BLaER1 (cell line): Measurements from ENCODE around the gene ARHGEF4.

Experiments
- H3K27ac ChIP-seq: shearing (Covaris generic); formaldehyde crosslinking; 2 replicates; pipeline ENCODE4 v1.8.1; 2022
- H3K27me3 ChIP-seq: shearing (Covaris generic); formaldehyde crosslinking; 2 replicates; pipeline ENCODE4 v1.8.1; 2022
- H3K36me3 ChIP-seq: shearing (Covaris generic); formaldehyde crosslinking; 2 replicates; pipeline ENCODE4 v1.8.1; 2022
- H3K4me1 ChIP-seq: shearing (Covaris generic); formaldehyde crosslinking; 2 replicates; pipeline ENCODE4 v1.8.1; 2022
- H3K4me2 ChIP-seq: shearing (Covaris generic); formaldehyde crosslinking; 2 replicates; pipeline ENCODE4 v1.8.1; 2022
- H3K4me3 ChIP-seq: shearing (Covaris generic); formaldehyde crosslinking; 2 replicates; pipeline ENCODE4 v1.8.1; 2022
- H3K9ac ChIP-seq: shearing (Covaris generic); formaldehyde crosslinking; 2 replicates; pipeline ENCODE4 v1.8.1; 2022
- H3K9me3 ChIP-seq: shearing (Covaris generic); formaldehyde crosslinking; 2 replicates; pipeline ENCODE4 v1.8.1; 2022
- H4K20me1 ChIP-seq: shearing (Covaris generic); formaldehyde crosslinking; 2 replicates; pipeline ENCODE4 v1.8.1; 2022
- Cebpa-rat ChIP-seq: shearing (Covaris generic); IDR thresholded peaks from 2 replicates; pipeline ENCODE4 v1.8.1; 2022

Gene ARHGEF4

GRCh38 chr2:131011486-131011885 lies 174.8 kb downstream of the ARHGEF4 start:
- Histone ChIP-seq H3K27ac (no peak overlapping the region), H3K9ac (no peak overlapping the region), H3K27me3 (no peaks in the 10 kb centered on the region), H3K4me3 (no peak overlapping the region), H3K9me3 (0 out of 2 replicates have a peak, but pooled peaks cover 6% of the 10 kb centered on the region), H4K20me1 (no peaks in the 10 kb centered on the region), H3K36me3 (no peaks in the 10 kb centered on the region), H3K4me2 (0 out of 2 replicates have a peak overlapping the region, but pooled peaks have one; percentile 25), H3K4me1 (peaks cover 11% of the 10 kb centered on the region)
- no peak for TF ChIP-seq Cebpa-rat

GRCh38 chr2:131014141-131014540 lies 177.4 kb downstream of the ARHGEF4 start:
- 0 out of 2 replicates have a peak, but pooled peaks cover 6% of the 10 kb centered on the region for H3K9me3 ChIP-seq
- H4K20me1 ChIP-seq = no peaks in the 10 kb centered on the region
- no peak overlapping the region for H3K4me3 ChIP-seq
- H3K27ac ChIP-seq = no peak overlapping the region
- TF ChIP-seq Cebpa-rat = no peak
- H3K4me1 ChIP-seq = peaks cover 11% of the 10 kb centered on the region
- H3K36me3 ChIP-seq = no peaks in the 10 kb centered on the region
- no peak overlapping the region for H3K9ac ChIP-seq
- H3K27me3 ChIP-seq = no peaks in the 10 kb centered on the region
- H3K4me2 ChIP-seq = no peak overlapping the region

GRCh38 chr2:131015764-131016163 lies 179.1 kb downstream of the ARHGEF4 start:
- H3K27me3 ChIP-seq = no peaks in the 10 kb centered on the region
- H3K9me3 ChIP-seq = no peaks in the 10 kb centered on the region
- TF ChIP-seq Cebpa-rat = no peak
- no peak overlapping the region for H3K4me3 ChIP-seq
- no peaks in the 10 kb centered on the region for H3K36me3 ChIP-seq
- H3K4me1 ChIP-seq = peaks cover 7% of the 10 kb centered on the region
- H3K27ac ChIP-seq = no peak overlapping the region
- no peaks in the 10 kb centered on the region for H4K20me1 ChIP-seq
- no peak overlapping the region for H3K9ac ChIP-seq
- H3K4me2 ChIP-seq = no peak overlapping the region

DNA sequence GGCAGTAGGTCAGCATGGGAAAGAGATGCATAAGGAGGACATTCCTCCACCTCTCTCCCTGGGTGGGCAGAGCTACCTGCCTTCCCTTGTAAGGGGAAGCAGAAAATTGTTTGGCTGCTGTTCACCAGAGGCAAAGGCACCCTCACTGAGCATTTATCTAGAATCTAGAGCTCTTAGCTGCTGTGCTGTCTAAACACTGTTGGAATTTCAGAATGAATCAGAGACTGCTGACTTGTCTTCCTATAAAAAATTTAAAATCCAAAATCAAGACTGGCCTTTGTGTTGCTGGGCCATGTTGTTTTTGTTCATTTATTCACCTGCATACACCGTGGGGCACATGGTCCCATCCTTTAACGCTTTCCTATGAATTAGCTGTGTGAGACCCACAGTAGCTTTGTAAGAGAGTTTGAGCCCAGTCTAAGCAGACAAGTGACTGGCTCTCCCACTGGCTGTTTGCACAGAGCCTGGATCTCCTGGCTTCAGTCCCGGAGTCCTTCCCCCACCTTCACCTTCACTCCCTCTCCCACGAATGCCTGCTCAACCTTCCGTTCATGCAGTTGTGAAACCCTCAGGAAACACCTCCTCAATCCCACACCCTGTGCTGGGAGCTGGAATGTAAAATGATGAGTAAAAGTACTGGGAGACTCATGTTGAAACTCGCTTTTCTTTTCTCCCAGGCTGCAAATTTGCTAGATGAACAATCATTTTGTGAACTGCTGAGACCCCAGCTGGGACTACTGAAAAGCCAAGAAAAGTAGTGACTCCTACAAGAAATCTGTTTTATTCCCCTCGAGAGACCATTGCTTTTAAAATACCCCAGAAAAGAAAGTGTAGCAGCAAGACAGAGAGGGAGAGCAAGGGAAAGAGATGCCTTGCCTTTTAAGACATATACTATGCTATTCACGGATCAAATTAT lies 180.4 kb downstream of the ARHGEF4 start:
- Histone ChIP-seq H3K36me3 (no peaks in the 10 kb centered on the region), H4K20me1 (no peaks in the 10 kb centered on the region), H3K4me3 (no peak overlapping the region), H3K27me3 (no peaks in the 10 kb centered on the region), H3K9me3 (no peaks in the 10 kb centered on the region), H3K27ac (no peak overlapping the region), H3K4me1 (no peaks in the 10 kb centered on the region), H3K9ac (no peak overlapping the region), H3K4me2 (no peak overlapping the region)
- TF ChIP-seq Cebpa-rat = no peak

GRCh38 chr2:131022731-131023130 lies 186.0 kb downstream of the ARHGEF4 start:
- H4K20me1 ChIP-seq = no peaks in the 10 kb centered on the region
- no peak overlapping the region for H3K27ac ChIP-seq
- H3K9ac ChIP-seq = no peak overlapping the region
- H3K27me3 ChIP-seq = no peaks in the 10 kb centered on the region
- no peak overlapping the region for H3K4me3 ChIP-seq
- H3K36me3 ChIP-seq = no peaks in the 10 kb centered on the region
- TF ChIP-seq Cebpa-rat = no peak
- peaks cover 3% of the 10 kb centered on the region for H3K9me3 ChIP-seq
- H3K4me2 ChIP-seq = no peak overlapping the region
- no peaks in the 10 kb centered on the region for H3K4me1 ChIP-seq

- Histone ChIP-seq H3K4me3 (no peak overlapping the region), H3K36me3 (no peaks in the 10 kb centered on the region), H3K27me3 (no peaks in the 10 kb centered on the region), H3K9me3 (peaks cover 8% of the 10 kb centered on the region), H4K20me1 (no peaks in the 10 kb centered on the region), H3K4me2 (no peak overlapping the region), H3K9ac (no peak overlapping the region), H3K27ac (no peak overlapping the region), H3K4me1 (no peaks in the 10 kb centered on the region)
- TF ChIP-seq Cebpa-rat = no peak
Observed at GRCh38 chr2:131023758-131024157, 187.0 kb downstream of the ARHGEF4 start.

GRCh38 chr2:131026919-131027318 lies 190.2 kb downstream of the ARHGEF4 start:
- H3K4me3 ChIP-seq = no peak overlapping the region
- no peaks in the 10 kb centered on the region for H3K36me3 ChIP-seq
- no peaks in the 10 kb centered on the region for H3K27me3 ChIP-seq
- no peaks in the 10 kb centered on the region for H4K20me1 ChIP-seq
- H3K9ac ChIP-seq = no peak overlapping the region
- peaks cover 8% of the 10 kb centered on the region for H3K9me3 ChIP-seq
- no peak for TF ChIP-seq Cebpa-rat
- H3K27ac ChIP-seq = no peak overlapping the region
- H3K4me2 ChIP-seq = no peak overlapping the region
- H3K4me1 ChIP-seq = peaks cover 15% of the 10 kb centered on the region

- H3K4me1 ChIP-seq = peaks cover 15% of the 10 kb centered on the region
- H3K36me3 ChIP-seq = no peaks in the 10 kb centered on the region
- H3K9me3 ChIP-seq = peaks cover 8% of the 10 kb centered on the region
- H4K20me1 ChIP-seq = no peaks in the 10 kb centered on the region
- no peak overlapping the region for H3K27ac ChIP-seq
- no peak for TF ChIP-seq Cebpa-rat
- no peaks in the 10 kb centered on the region for H3K27me3 ChIP-seq
- no peak overlapping the region for H3K4me3 ChIP-seq
- H3K9ac ChIP-seq = no peak overlapping the region
- no peak overlapping the region for H3K4me2 ChIP-seq
Observed at GRCh38 chr2:131027566-131028528, 191.1 kb downstream of the ARHGEF4 start.

GRCh38 chr2:131029812-131030211 lies 193.1 kb downstream of the ARHGEF4 start:
- Histone ChIP-seq H3K4me2 (peak overlapping the region; percentile 66), H4K20me1 (no peaks in the 10 kb centered on the region), H3K27me3 (no peaks in the 10 kb centered on the region), H3K4me1 (peaks cover 15% of the 10 kb centered on the region), H3K9ac (no peak overlapping the region), H3K4me3 (no peak overlapping the region), H3K27ac (no peak overlapping the region), H3K9me3 (peaks cover 8% of the 10 kb centered on the region), H3K36me3 (no peaks in the 10 kb centered on the region)
- no peak for TF ChIP-seq Cebpa-rat
